HepG2 (cell line): Measurements from ENCODE around the gene ANKUB1. TPM values are rescaled to one million over a fixed set of nuclear protein-coding genes. Genes with fewer than 3 reads are reported as not detected.

Experiments
- ATAC-seq: fragments of 200-7000 bp; cut with Tn5 transposase; 3 replicates; pipeline ENCODE4 v1.9.1; 2020; ENCODE audit warnings: mild to moderate bottlenecking, moderate library complexity
- BruUV-seq: library from RNA; stranded (reverse); fragments of 400-500 nt; replicated peaks from 2 replicates; lab custom pipeline; 2021; lab: Mats Ljungman, UMichigan
- CTCF ChIA-PET: fragments of 300-600 bp; formaldehyde crosslinking; extraction: SDS; loops from one replicate; lab custom pipeline; 2021; ENCODE audit warnings: low total read pairs, inconsistent platforms, low intra/inter-chr PET ratio; lab: Yijun Ruan, JAX
- POLR2A ChIA-PET: fragments of 350-600 bp; sonication (Branson Sonifier 250); formaldehyde crosslinking; loops from one replicate; lab custom pipeline; 2020; ENCODE audit warnings: antibody characterized with exemption, inconsistent platforms; lab: Yijun Ruan, JAX
- DNase-seq: peaks from one replicate; pipeline ENCODE4 v3.0.0-alpha.2; 2015; ENCODE audit warnings: low spot score
- FAIRE-seq: peaks from 3 replicates; lab custom pipeline; 2011; peaks lifted over from hg19 to GRCh38; lab: Jason Lieb, UNC
- H2AFZ ChIP-seq: one replicate; pipeline ENCODE4 v1.6.1; 2011; ENCODE audit warnings: low read length, inconsistent platforms
- H3K27ac ChIP-seq: fragments of 300-600 bp; 3 replicates; pipeline ENCODE4 v1.8.0; 2011; ENCODE audit warnings: mixed run types, mild to moderate bottlenecking, mixed read lengths, low read length, inconsistent platforms; ENCODE audit not compliant: insufficient read depth; ENCODE audit errors: extremely low read length
- H3K27me3 ChIP-seq, 2 experiments: fragments of 200-600 bp in 1 of 2; 2 replicates in 1 of 2; 3 replicates in 1 of 2; pipeline versions ENCODE4 v1.6.0 to v1.8.0; 2011; ENCODE audit warnings: low read length in 2 of 2, mild to moderate bottlenecking in 2 of 2, moderate library complexity in 2 of 2, inconsistent platforms in 1 of 2; ENCODE audit not compliant: insufficient read depth in 2 of 2, control insufficient read depth in 1 of 2
- H3K36me3 ChIP-seq, 2 experiments: fragments of 200-600 bp in 1 of 2; replicated peaks in 1 of 2; 2 replicates in 1 of 2; 3 replicates in 1 of 2; pipeline versions ENCODE4 v1.5.1 to v1.8.0; 2011; ENCODE audit warnings: low read length in 2 of 2, inconsistent platforms in 1 of 2; ENCODE audit not compliant: insufficient read depth in 2 of 2, control insufficient read depth in 1 of 2
- H3K4me1 ChIP-seq: 2 replicates; pipeline ENCODE4 v1.5.1; 2012; ENCODE audit warnings: low read length, inconsistent platforms; ENCODE audit not compliant: insufficient read depth
- H3K4me2 ChIP-seq: 2 replicates; pipeline ENCODE4 v1.6.0; 2011; ENCODE audit warnings: low read depth, low read length, inconsistent platforms
- H3K4me3 ChIP-seq, 3 experiments: fragments of 200-600 bp in 1 of 3; sonication (generic), shearing (Covaris generic) in 1 of 3; replicated peaks in 1 of 3; 2 replicates each; pipeline ENCODE4 v1.5.1; 2011 to 2016; ENCODE audit warnings: low read length in 3 of 3, inconsistent platforms in 2 of 3, low read depth in 2 of 3, mild to moderate bottlenecking in 2 of 3, control low read depth in 1 of 3, mixed read lengths in 1 of 3; ENCODE audit not compliant: insufficient read depth in 1 of 3
- H3K79me2 ChIP-seq: one replicate; pipeline ENCODE4 v1.6.1; 2011; ENCODE audit warnings: low read length, inconsistent platforms; ENCODE audit not compliant: insufficient read depth
- H3K9ac ChIP-seq: 2 replicates; pipeline ENCODE4 v1.6.0; 2011; ENCODE audit warnings: mild to moderate bottlenecking, low read depth, low read length, inconsistent platforms; ENCODE audit not compliant: insufficient read depth
- H3K9me3 ChIP-seq: 2 replicates; pipeline ENCODE4 v1.5.1; 2012; ENCODE audit warnings: mild to moderate bottlenecking, low read length
- H4K20me1 ChIP-seq: 2 replicates; pipeline ENCODE4 v1.6.0; 2011; ENCODE audit warnings: inconsistent platforms, mild to moderate bottlenecking, low read length, moderate library complexity; ENCODE audit not compliant: insufficient read depth
- ERF ChIP-seq: IDR thresholded peaks from 2 replicates; pipeline ENCODE4 v1.6.1; 2018; ENCODE audit warnings: missing biosample characterization, missing genetic modification reagents
- HDAC1 ChIP-seq: sonication (generic); formaldehyde crosslinking; IDR thresholded peaks from 2 replicates; pipeline ENCODE4 v1.5.1; 2020; ENCODE audit warnings: mild to moderate bottlenecking, missing genetic modification reagents
- ZNF234 ChIP-seq: sonication (generic); formaldehyde crosslinking; conservative IDR thresholded peaks from 2 replicates; pipeline ENCODE4 v1.5.1; 2020; ENCODE audit warnings: mild to moderate bottlenecking, missing genetic modification reagents
- ZNF713 ChIP-seq: sonication (generic); formaldehyde crosslinking; IDR thresholded peaks from 2 replicates; pipeline ENCODE4 v1.4.0; 2020; ENCODE audit warnings: mild to moderate bottlenecking, missing genetic modification reagents
- WGBS: methylation state at CpG from one replicate; pipeline ENCODE4 v1.1.6; 2017; ENCODE audit warnings: low lambda C conversion rate; 5-methylcytosine and 5-hydroxymethylcytosine counted together
- in situ Hi-C: cut with HindIII; loops from 2 replicates; pipeline ENCODE4 v1.10.0; 2017; ENCODE audit warnings: low pct_unique_long_range_greater_than_20kb; ENCODE audit not compliant: extremely low pct_ligation_motif_present
- intact Hi-C: fragments of 100-400 bp; cut with micrococcal nuclease; formaldehyde crosslinking; loops from one replicate; pipeline ENCODE4 v1.10.0; 2022; ENCODE audit not compliant: unreplicated experiment
- polyA plus RNA-seq, 8 experiments: library from polyadenylated mRNA; depleted of rRNA in 3 of 8; stranded (reverse) in 7 of 8; unstranded in 1 of 8; fragments of >200 nt; fragmentation: Illumina TruSeq in 4 of 8; extraction: Trizol in 4 of 8; gene quantifications; 2 replicates each; pipeline versions ENCODE4 v1.2.1 to v1.2.3, GENCODE V29; 2011 to 2016; ENCODE audit warnings: low read depth in 4 of 8, missing spikeins in 1 of 8, mixed read lengths in 1 of 8; ENCODE audit not compliant: insufficient read depth in 1 of 8
- total RNA-seq, 5 experiments: library from RNA; depleted of rRNA; stranded (reverse); fragments of >200 nt; fragmentation: Illumina TruSeq; extraction: Trizol; gene quantifications; 2 replicates each; pipeline ENCODE4 v1.2.3, GENCODE V29; 2016; ENCODE audit warnings: low read depth in 1 of 5
- TF ChIP-seq, protein P1 (sequence below): IDR thresholded peaks from 2 replicates; pipeline ENCODE4 v1.4.0; 2020; ENCODE audit warnings: mild to moderate bottlenecking, missing genetic modification reagents
- TF ChIP-seq, protein P2 (sequence below): IDR thresholded peaks from 2 replicates; pipeline ENCODE4 v1.6.1; 2018; ENCODE audit warnings: missing genetic modification reagents, mild to moderate bottlenecking, missing compliant biosample characterization

ANKUB1 gene
- total and polyA plus RNA-seq, 2 of the 13 experiments (the other 11 are each of a cell fraction or from before 2014, with no cell fraction given), result not detected

GRCh38 chr3:149770246-149770645, 22.1 kb downstream of the ANKUB1 start:
- 0 out of 5 replicates have a peak, but pooled peaks cover 0 to 9% of the 10 kb centered on the region in 2 experiments for H3K27me3 ChIP-seq
- POLR2A ChIA-PET, result no interaction called here
- no peak overlapping the region for H3K4me3 ChIP-seq
- no peaks in the 10 kb centered on the region for H4K20me1 ChIP-seq
- WGBS, result 3% methylated on average over 2 of the region's 2 CpGs
- CTCF ChIA-PET, result interaction anchor here (2.0 kb wide), 1 partner anchor 276 kb away, joined by 12 read pairs; no protein-coding TSS in a partner anchor
- no peak overlapping the region for H3K27ac ChIP-seq
- no peaks in the 10 kb centered on the region for H3K9me3 ChIP-seq
- H3K79me2 ChIP-seq, result no peaks in the 10 kb centered on the region
- FAIRE-seq (no peak), DNase-seq (no peak), ATAC-seq (peak; percentile 36; the same call in 1 of the 3 replicates)
- H2AFZ ChIP-seq, result no peak overlapping the region
- H3K9ac ChIP-seq, result no peak overlapping the region
- in situ Hi-C loops, result loop anchor here (5.0 kb wide), 1 partner anchor 258 kb away; no protein-coding TSS in a partner anchor
- TF ChIP-seq ERF (CRISPR knock-in tag) (no peak), ZNF234 (CRISPR knock-in tag) (no peak), ZNF713 (no peak), HDAC1 (CRISPR knock-in tag) (no peak)
- TF ChIP-seq, protein P1, sequence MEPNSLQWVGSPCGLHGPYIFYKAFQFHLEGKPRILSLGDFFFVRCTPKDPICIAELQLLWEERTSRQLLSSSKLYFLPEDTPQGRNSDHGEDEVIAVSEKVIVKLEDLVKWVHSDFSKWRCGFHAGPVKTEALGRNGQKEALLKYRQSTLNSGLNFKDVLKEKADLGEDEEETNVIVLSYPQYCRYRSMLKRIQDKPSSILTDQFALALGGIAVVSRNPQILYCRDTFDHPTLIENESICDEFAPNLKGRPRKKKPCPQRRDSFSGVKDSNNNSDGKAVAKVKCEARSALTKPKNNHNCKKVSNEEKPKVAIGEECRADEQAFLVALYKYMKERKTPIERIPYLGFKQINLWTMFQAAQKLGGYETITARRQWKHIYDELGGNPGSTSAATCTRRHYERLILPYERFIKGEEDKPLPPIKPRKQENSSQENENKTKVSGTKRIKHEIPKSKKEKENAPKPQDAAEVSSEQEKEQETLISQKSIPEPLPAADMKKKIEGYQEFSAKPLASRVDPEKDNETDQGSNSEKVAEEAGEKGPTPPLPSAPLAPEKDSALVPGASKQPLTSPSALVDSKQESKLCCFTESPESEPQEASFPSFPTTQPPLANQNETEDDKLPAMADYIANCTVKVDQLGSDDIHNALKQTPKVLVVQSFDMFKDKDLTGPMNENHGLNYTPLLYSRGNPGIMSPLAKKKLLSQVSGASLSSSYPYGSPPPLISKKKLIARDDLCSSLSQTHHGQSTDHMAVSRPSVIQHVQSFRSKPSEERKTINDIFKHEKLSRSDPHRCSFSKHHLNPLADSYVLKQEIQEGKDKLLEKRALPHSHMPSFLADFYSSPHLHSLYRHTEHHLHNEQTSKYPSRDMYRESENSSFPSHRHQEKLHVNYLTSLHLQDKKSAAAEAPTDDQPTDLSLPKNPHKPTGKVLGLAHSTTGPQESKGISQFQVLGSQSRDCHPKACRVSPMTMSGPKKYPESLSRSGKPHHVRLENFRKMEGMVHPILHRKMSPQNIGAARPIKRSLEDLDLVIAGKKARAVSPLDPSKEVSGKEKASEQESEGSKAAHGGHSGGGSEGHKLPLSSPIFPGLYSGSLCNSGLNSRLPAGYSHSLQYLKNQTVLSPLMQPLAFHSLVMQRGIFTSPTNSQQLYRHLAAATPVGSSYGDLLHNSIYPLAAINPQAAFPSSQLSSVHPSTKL (CRISPR knock-in tag), result no peak
- TF ChIP-seq, protein P2, sequence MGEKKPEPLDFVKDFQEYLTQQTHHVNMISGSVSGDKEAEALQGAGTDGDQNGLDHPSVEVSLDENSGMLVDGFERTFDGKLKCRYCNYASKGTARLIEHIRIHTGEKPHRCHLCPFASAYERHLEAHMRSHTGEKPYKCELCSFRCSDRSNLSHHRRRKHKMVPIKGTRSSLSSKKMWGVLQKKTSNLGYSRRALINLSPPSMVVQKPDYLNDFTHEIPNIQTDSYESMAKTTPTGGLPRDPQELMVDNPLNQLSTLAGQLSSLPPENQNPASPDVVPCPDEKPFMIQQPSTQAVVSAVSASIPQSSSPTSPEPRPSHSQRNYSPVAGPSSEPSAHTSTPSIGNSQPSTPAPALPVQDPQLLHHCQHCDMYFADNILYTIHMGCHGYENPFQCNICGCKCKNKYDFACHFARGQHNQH (CRISPR knock-in tag), result no peak
- no peaks in the 10 kb centered on the region for H3K4me1 ChIP-seq
- no peaks in the 10 kb centered on the region for H3K36me3 ChIP-seq
- no peak overlapping the region for H3K4me2 ChIP-seq
- intact Hi-C loops, result loop anchor here (5.0 kb wide), 1 partner anchor 258 kb away; no protein-coding TSS in a partner anchor
- no TSS peak for BruUV-seq
